LHCN-M2 (cell line): ENCODE results near the gene NPHP4. TPM values are rescaled to one million over a fixed set of nuclear protein-coding genes. Genes with fewer than 3 reads are reported as not detected.

Source experiments
- DNase-seq: peaks from one replicate; pipeline ENCODE4 v3.0.0-alpha.2; 2012; ENCODE audit warnings: low read depth
- total RNA-seq: library from RNA; depleted of rRNA; stranded (reverse); fragments of >200 nt; gene quantifications from 2 replicates; pipeline ENCODE4 v1.2.3, GENCODE V29; 2014

Gene NPHP4
- total RNA-seq, 1 experiment from 2014 or later = 4.7 TPM

GRCh38 chr1:5950994-5951785 is 41.0 kb downstream of the NPHP4 start:
- no peak for DNase-seq

GRCh38 chr1:5950201-5950895 is 41.9 kb downstream of the NPHP4 start:
- DNase-seq = no peak

- DNase-seq = no peak
These were observed 42.5 kb downstream of the NPHP4 start for GRCh38 chr1:5949761-5950100.

GRCh38 chr1:5949085-5949760 is 43.0 kb downstream of the NPHP4 start:
- DNase-seq = peak; percentile 25

GRCh38 chr1:5948681-5949005 is 43.6 kb downstream of the NPHP4 start:
- DNase-seq = no peak

DNA sequence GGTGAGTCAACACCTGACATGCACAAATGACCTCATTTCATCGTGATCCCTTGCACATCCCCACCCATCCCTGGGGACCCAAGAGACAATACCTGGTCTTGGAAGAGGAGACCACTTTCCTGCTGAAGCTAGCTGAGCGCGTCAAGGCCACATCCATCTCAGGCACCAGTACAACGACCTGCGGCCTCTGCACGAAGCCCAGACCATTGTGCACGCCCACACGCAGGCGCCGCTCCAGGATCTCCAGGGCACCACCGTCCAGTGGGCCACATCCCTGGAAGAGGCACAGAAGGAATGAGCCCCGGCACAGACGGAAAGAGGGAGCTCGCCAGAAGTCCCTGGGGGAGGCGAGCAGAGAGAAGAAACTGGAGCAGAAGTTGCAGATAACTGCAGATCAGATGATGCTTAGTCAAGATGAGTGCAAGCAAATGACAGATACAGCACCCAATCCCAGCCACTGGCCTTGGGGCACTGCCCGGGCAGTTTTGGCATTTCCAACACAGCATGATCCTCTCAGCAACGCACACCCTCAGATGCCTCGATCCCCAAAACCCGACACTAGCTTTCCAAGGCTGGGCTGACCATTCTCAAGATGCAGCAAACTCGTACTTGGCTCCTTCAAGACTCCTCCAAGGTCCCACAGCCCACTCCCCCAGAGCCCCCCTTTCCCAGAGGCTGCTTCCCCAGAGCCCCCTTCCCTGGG is 44.1 kb downstream of the NPHP4 start:
- DNase-seq = no peak

DNA sequence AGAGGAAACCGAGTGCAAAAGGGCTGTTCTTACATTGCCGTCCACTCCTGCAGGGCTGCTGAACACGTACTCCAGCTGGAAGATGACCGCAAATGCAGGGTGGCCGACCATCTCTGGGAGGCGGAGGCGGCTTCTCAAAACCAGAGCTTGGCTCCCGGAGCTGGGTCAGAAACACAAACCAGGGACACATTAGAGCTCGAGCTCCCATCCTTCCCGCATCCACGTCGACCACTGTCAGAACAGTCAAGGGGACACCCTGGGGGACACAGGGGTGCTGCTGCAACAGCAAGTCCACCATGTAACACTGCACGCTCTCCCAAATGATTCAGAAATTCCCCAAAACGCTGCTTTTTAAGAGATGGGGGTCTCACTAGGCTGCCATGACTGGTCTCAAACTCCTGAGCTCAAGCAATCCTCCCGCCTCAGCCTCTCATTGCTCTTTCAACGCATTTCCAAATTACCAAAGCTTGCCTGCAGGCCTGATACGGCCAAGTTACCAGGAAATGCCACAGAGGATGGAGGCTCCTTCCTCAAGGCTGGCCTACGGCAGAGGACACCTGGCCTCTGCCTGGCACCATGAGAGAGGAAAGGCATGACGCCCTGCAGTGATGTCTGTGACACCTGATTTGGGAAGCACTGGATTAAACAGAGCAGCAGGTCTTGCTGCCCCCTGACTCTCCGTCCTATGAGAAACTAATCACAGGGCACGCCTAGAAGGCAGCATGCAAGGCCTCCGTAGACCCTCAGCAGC is 45.0 kb downstream of the NPHP4 start:
- no peak for DNase-seq

GRCh38 chr1:5945445-5945844 is 46.8 kb downstream of the NPHP4 start:
- DNase-seq = no peak

DNA sequence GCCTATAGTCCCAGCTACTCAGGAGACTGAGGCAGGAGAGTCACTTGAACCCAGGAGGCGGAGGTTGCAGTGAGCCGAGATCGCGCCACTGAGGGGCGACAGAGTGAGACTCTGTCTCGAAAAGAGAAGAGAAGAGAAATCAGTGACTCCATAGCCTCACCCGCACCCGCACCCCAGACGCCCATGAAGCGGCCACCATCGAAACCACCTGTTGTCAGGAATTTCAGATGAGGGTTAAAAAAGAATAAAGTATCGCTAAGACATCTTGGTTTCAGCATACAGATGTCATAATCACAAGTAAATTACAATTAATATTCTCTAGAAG is 47.4 kb downstream of the NPHP4 start:
- DNase-seq = no peak

DNA sequence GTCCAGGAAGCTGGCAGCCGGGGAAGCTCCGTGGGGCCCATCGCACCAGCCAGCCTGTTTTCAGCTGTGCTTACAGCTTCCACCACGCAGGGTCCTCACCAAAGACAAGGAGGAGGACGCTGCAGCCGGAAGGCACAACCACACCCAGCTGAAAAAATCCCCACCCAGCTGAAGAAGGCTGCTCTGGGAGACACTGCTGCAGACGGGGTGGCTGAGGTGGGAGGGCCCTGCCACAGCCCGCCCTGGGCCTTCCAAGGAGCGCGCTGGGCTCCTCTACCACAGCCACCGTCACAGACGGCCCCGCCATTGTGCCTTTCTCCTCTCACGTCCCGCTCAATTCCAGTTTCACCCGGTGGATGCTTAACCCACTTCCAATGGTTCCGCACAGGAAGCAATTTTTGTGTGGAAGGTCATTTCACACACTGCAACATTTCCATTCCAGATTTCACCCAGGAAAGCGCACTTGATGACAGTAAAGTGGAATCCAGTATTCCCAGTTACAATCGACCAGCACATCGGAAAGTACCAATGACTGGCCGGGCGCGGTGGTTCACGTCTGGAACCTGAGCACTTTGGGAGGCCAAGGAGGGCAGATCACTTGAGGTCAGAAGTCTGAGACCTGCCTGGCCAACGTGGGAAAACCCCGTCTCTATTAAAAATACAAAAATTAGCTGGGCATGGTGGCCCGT is 47.9 kb downstream of the NPHP4 start:
- DNase-seq = no peak

DNA sequence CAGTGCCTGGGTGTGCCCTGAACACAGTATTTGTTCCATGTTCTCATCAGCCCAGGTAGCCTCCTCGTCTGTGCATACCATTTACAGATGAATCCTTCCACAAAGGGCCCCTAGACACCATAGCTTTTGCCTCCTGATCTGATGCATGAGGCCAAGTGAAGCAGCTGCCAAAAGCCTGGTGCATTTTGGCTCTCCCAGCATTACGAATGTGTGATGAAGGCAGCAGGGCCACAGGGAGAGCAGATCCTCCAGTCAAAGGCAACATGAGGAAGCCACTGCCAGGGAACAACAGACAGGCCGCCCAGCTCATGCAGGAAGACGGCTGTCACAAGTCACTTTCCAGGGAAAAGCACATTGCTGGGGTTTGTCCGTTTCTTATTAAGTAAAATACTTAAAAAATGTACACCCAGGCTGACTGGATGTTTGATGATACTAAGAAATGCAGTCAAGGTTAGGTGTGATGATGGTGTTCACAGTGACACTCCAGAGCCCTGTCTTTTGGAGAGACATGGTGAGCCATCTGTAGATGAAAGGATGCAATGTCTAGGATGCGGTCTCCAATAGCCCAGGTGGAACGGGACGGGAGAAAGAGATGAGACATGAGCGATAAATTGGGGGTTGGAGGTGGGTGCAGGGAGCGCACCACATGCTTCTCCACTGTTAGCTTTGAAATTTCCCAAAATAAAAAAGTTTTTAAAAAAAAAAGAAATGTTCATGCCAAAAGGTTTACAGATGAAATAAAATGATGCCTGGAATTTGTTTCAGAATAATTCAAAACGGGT is 48.7 kb downstream of the NPHP4 start:
- DNase-seq = no peak

DNA sequence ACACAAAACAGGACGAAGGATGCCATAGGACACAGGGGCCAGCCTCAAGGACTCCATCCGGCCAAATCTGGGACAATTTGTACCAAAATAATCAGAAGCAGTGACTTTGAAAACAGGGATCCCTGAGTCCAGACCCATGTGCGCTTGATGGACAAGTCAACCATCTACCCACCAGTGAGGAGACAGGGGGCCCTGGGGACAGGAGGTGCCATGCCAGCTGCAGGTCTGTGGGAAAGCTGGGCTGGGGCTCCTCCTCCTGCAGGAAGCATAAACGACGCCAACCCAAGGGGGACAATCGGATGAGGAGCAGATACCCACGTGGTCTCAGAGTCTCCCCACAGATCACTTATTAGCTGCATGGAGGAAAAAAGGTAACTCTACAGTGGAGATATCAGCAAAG is 50.6 kb downstream of the NPHP4 start:
- no peak for DNase-seq

- no peak for DNase-seq
These were observed 51.4 kb downstream of the NPHP4 start for GRCh38 chr1:5940723-5941407.

GRCh38 chr1:5939271-5940170 is 52.7 kb downstream of the NPHP4 start:
- DNase-seq = peak; percentile 3

GRCh38 chr1:5938101-5938646 is 54.1 kb downstream of the NPHP4 start:
- DNase-seq = peak; percentile 86

DNA sequence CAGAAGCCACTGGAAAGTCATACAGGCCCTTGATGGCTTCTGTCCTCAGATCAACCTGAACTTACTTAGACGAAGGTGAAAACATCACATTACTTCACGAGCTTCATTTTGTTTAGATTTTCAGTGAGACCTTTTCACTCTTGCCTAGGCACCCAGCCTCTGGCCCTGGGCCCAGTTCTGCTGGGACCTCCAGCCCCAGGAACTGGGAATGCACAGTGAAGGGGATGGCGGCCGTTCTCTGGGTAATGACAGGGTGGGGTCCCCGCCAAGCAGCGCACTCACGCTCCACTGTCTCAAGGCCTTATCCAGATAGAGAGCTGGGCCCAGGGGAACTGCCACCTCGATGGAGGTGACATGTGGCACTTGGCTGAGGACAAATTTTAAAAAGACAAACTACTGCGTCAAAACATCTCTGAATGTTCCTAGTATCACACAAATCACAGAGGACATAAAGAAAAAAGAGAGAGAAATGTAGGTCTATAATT is 54.8 kb downstream of the NPHP4 start:
- DNase-seq = no peak

GRCh38 chr1:5936621-5937372 is 55.4 kb downstream of the NPHP4 start:
- DNase-seq = no peak
